ENCODE results near the gene KIF20A.
"Not testable (repeated sequence)": the region's sequence is repeated elsewhere in the genome, so short reads cannot be mapped to it uniquely, and the experiment has no call there.

KIF20A gene

DNA sequence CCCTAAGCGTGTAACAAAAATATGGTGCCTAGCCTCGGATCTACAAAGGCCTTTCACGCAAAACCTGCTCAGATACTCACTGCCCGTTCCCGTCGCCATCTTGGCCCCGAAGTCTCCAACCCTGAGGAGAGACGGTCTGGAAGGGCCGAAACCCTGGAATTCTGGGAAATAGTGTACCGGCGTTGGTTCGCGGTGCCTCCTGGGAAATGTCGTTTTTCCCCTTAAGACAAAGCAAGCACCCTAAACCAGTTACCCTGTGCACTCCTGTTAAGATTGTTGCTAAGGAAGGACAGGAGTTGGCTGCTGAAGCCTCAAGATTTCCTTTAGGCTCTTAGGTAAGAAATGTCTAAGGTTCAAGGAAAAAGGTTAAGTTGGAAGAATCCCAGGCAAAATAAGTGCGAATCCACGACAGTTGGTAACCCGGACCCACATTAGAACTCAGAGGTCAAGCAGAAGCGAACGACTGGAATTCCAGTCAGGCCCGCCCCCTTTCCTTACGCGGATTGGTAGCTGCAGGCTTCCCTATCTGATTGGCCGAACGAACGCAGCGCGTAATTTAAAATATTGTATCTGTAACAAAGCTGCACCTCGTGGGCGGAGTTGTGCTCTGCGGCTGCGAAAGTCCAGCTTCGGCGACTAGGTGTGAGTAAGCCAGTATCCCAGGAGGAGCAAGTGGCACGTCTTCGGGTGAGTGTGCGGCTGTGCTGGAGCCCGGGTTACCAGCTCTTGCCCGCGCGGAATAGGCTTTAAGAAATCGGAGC is at the start of gene KIF20A, which contains the start of gene BRD8:
TSS of gene KIF20A (plus strand) at position 597 of the 761 bp plus-strand sequence. CDS start 569 bp downstream, outside the sequence.
TSS of gene BRD8 (minus strand) at position 115 of the 761 bp plus-strand sequence. CDS start at position 99, 16 bp downstream.
- DNase-seq (ENCODE audit: low read depth, low spot score) = peak; percentile 91

DNA sequence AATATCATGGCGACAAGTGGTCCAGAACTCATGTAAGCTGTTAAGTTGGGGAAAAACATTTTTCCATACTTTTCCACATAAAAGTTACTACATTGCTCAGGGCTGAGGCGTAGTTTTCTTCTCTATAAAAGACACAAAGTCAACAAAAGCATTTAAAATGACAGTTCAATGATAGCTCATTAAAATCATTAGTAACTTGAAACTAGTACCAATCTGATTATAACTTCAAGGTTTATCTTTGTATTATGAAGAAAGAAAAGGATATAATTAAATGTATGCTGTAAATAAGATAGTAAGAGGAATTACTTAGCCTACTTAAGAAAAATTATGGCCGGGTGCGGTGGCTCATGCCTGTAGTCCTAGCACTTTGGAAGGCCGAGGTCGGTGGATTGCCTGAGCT is 49.6 kb upstream of the KIF20A start:
- no peak for DNase-seq (ENCODE audit: low read depth, low spot score)

- DNase-seq (ENCODE audit: low read depth, low spot score) = no peak
These were observed 46.4 kb upstream of the KIF20A start for GRCh38 chr5:138132543-138132942.

DNA sequence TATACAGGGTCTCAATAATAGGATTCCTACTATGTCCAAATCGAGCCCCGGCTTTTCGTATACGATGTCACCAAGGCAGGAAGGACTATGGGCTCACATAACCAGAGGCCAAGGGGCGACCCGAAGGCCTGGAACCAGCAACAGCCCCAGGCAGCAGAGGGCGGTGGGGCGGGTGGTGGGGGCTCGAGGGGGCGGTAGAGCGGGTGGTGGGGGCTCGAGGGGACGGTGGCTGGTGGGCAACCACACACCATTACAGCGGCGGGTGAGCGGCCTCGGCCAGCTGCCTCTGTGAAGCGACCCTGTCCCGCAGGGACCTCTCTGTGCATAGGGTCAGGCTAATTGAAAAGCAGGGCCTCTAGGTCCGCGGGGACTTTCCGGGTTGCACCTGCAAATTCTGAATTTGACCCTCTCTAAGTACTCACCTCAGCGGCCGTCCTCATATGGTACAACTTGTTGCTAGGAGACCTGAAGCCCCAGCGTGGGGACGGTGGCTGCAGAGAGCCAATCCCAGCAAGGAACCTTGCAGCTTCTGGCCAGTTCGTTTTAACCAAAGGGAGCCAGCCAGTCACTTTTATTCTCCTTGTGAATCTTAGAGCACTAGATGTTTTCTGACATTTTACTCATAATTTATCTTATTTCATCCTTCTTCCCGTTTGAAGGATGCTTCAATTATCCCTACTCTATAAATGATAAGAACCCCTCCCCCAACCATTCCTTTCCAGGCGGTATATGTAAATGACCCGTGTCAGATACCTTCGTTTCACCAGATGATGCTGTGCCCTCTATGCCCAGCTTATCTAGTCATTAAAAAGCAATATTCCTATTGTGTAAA is 39.7 kb upstream of the KIF20A start, which contains the start of gene NME5:
TSS of gene NME5 (minus strand) at position 480 of the 832 bp plus-strand sequence. CDS start 648 bp downstream, outside the sequence.
- DNase-seq (ENCODE audit: low read depth, low spot score) = peak; percentile 28

GRCh38 chr5:138139781-138140090 is 39.2 kb upstream of the KIF20A start:
- DNase-seq (ENCODE audit: low read depth, low spot score) = no peak

DNA sequence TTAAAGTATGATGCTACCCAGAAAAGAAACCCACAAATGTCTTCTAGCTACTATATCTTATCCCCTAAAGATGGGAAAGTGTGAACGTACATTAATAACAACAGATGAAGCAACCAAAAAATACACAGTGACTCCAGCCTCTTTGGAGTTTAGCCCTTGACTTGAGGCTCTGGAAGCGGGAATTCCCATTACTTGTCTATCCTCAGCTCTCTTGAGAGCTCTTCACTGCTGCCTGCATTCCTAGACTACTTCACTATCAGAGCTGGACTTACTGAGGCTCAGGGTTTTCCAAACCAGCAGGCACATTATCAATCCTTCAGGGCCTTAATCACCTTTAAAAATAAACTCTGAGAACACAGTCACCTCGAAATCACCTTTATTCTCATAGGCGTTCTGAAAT is 38.6 kb upstream of the KIF20A start:
- DNase-seq (ENCODE audit: low read depth, low spot score) = no peak

GRCh38 chr5:138141734-138142133 is 37.2 kb upstream of the KIF20A start:
- no peak for DNase-seq (ENCODE audit: low read depth, low spot score)

- DNase-seq (ENCODE audit: low read depth, low spot score) = not testable (repeated sequence)
These were observed 35.3 kb upstream of the KIF20A start for GRCh38 chr5:138143578-138143977.

- no peak for DNase-seq (ENCODE audit: low read depth, low spot score)
These were observed 30.1 kb upstream of the KIF20A start for GRCh38 chr5:138148811-138149210.

DNA sequence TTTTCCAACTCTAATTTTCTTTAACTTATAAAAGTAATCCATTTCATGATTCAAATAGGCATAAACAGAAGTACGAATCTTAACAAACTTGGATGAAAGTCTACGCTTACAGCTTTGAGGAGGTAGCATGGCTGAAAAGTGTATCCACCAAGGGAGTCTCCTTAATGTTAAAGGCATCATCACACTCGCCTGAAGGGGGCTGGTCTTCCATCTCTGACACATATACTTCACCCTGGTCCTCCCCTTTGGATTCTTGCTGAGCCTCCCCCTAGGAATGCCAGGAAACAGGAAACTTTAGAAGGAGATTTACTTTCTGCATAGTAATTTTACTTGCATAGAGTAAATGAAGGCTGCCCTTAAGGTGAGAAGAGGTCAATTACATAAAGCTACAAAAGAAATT is 29.4 kb upstream of the KIF20A start:
- no peak for DNase-seq (ENCODE audit: low read depth, low spot score)

DNA sequence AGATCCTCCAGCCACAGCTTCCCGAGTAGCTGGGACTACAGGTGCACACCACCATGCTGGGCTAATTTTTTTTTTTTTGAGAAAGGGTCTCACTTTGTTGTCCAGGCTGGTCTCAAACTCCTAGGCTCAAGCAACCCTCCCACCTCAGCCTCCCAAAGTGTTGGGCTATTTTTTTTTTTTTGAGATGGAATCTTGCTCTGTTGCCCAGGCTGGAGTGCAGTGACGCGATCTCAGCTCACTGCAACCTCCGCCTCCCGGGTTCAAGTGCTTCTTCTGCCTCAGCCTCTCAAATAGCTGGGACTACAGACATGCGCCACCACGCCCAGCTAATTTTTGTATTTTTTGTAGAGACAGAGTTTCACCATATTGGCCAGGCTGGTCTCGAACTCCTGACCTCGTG is 22.9 kb upstream of the KIF20A start:
- not testable (repeated sequence) for DNase-seq (ENCODE audit: low read depth, low spot score)

- no peak for DNase-seq (ENCODE audit: low read depth, low spot score)
These were observed 21.3 kb upstream of the KIF20A start for GRCh38 chr5:138157626-138158025.

DNA sequence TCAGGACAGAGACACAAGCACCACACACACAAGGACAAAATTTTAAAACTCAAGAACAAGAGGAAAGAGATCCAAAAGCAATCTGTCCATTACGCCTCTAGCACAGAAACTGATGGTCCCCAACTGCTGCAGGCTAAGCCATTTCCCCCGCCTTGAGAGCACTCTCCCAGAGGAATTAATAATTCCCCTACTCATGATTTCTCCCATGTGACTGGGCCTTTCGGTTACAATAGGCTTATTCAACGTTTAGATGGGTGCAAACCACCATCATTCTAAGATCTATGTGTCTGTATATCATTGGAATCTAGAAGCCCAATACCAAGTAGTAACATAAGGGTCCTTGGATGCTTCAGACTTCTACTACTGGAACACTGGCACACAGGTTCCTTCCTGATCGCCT is 19.2 kb upstream of the KIF20A start:
- no peak for DNase-seq (ENCODE audit: low read depth, low spot score)

DNA sequence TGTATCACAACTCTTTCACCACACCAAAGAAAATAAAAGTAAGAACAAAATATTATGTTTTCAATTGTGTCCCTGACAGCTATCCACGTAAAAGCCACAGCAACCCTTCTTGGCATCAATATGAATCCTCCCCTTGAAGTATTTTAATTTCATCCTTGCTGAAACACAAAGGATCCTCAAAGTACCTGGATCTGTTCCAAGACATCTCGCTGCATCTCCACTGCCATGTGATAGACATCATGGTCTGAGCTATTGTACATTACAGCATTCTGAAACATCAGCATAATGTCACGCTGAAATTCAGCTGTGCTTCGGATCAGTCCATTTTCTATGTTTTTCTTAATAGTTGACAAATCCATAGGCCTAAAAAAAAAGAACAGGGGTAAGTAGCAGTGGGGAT is 18.2 kb upstream of the KIF20A start:
- no peak for DNase-seq (ENCODE audit: low read depth, low spot score)

- DNase-seq (ENCODE audit: low read depth, low spot score) = no peak
These were observed 15.2 kb upstream of the KIF20A start for GRCh38 chr5:138163721-138164120.

DNA sequence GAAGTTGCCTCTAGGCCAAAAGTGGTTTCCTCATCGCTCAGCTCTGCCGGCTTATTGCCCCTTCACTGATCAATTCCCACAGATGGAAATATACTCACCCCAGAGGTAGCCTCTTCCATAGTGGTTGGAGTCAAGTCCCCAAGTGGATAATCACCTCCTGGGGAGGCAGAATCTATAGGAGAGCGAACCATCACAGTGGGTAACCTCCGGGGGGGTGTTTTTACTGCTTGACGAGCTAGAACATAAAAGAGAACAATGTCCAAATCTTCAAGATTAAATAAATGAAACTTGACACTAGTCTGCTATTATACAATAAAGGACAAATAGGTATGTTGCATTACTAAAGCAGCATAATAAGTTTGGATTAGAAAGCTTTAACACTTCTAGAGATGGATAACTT is 9.8 kb upstream of the KIF20A start:
- no peak for DNase-seq (ENCODE audit: low read depth, low spot score)

DNA sequence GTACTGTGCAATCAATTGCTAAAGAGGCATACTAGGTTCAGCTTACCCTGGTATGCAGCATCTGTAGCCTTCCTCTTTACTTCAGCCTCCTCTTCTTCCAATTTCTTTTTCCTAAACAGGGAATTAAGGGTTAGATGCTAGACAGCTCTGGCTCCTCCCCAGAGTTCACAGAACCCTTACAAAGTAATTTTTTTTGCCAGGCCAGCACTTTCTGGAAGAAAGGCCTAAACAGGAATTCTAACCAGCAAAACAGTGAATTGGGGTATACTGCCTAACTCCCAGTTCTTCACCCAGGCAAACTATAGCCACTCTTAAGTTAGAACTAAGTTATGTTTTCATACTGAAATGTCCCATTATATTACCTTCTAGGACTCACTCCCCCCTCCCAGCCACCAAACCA is 8.6 kb upstream of the KIF20A start:
- DNase-seq (ENCODE audit: low read depth, low spot score) = no peak

DNA sequence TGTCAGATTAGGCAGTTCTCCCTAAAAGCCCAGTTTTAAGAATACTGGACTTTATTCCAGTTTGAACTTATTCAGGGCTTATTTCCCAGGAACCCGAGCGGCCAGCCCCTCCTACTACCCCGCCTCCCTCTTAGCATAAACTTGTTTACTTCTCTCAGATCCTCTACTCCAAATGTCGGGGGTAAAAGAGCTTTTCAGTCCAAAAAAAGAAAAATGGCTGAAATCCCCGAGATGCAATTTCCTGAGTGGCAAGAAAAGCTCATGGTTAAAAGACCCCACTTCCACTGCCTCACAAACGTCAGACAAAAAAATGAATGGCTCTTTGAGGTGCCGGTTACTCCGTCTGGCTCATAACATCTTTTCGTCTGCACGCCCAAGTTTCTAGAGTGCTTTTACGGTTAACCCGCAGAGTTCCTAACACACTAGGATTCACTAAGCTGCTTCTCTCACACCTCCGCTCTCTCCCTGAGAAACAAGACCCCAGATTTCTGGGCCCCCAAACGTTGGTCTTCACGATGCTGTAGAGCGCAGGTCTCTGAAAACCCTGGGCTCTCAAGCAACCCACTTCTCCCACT is 884 bp upstream of the KIF20A start:
- no peak for DNase-seq (ENCODE audit: low read depth, low spot score)

- no peak for DNase-seq (ENCODE audit: low read depth, low spot score)
These were observed 455 bp downstream of the KIF20A start for GRCh38 chr5:138179277-138179857.

DNA sequence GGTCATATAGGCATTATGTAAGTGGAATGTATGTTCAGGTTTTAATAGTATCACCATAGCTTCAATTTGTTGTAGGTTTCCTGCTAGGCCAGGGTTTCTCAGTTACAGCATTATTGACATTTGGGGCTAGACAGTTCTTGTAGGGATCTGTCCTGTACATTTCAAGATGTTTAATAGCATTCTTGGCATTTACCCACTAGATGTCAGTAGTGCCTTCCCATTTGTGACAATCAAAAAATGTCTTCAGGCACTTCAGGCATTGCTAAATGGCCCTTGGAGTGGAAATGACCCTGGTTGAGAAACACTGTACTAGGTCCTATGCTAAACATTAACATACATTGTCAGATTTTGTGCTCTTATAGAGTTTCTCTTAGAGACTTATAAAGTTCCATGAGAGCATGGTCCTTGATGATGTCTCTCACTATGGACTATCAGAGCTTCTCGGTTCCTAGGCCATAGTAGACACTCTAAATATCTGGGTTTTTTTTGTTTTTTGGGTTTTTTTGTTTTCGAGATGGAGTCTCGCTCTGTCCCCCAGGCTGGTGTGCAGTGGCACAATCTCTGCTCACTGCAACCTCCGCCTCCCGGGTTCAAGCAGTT is 1.4 kb downstream of the KIF20A start:
- DNase-seq (ENCODE audit: low read depth, low spot score) = no peak

DNA sequence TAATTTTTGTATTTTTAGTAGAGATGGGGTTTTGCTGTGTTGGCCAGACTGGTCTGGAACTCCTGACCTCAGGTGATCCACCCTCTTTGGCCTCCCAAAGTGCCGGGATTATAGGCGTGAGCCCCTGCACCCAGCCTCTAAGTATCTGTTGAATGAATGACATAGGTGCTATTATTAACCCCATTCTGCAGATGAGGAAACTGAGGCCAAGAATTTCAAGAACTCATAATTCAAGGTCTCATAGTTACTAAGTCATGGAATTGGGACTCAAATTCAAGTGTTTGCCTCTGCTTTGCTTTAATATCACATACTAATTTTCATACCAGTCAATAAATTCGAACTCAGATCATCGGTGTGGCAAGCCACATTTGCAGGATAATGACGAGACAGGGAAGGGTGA is 1.9 kb downstream of the KIF20A start:
- no peak for DNase-seq (ENCODE audit: low read depth, low spot score)

- DNase-seq (ENCODE audit: low read depth, low spot score) = no peak
These were observed 3.9 kb downstream of the KIF20A start for GRCh38 chr5:138182808-138183207.
